H9 (cell line): Measurements from ENCODE around the gene ACTL6B. TPM values are rescaled to one million over a fixed set of nuclear protein-coding genes. Genes with fewer than 3 reads are reported as not detected.

Source experiments
- DNase-seq: peaks from one replicate; pipeline ENCODE4 v3.0.0-alpha.2; 2017
- H2AFZ ChIP-seq: one replicate; pipeline ENCODE4 v1.6.1; 2013; ENCODE audit warnings: mild to moderate bottlenecking, low read length, control low read depth, moderate library complexity
- H2AK5ac ChIP-seq: 2 replicates; pipeline ENCODE4 v1.6.1; 2013; ENCODE audit warnings: low read length, control low read depth, mixed read lengths; ENCODE audit not compliant: insufficient read length
- H2BK120ac ChIP-seq: one replicate; pipeline ENCODE4 v1.6.1; 2013; ENCODE audit warnings: low read depth, mild to moderate bottlenecking, low read length, control low read depth, inconsistent platforms; ENCODE audit not compliant: poor library complexity, severe bottlenecking
- H2BK12ac ChIP-seq: 2 replicates; pipeline ENCODE4 v1.6.1; 2013; ENCODE audit warnings: low read length, control low read depth, mixed read lengths, low read depth; ENCODE audit not compliant: insufficient read length
- H2BK15ac ChIP-seq: 2 replicates; pipeline ENCODE4 v1.6.1; 2013; ENCODE audit warnings: low read depth, low read length, control low read depth
- H2BK20ac ChIP-seq: one replicate; pipeline ENCODE4 v1.6.1; 2013; ENCODE audit warnings: low read depth, mild to moderate bottlenecking, low read length, control low read depth, inconsistent platforms; ENCODE audit not compliant: poor library complexity, severe bottlenecking
- H2BK5ac ChIP-seq: 2 replicates; pipeline ENCODE4 v1.6.1; 2013; ENCODE audit warnings: low read length, control low read depth, mixed read lengths; ENCODE audit not compliant: insufficient read length
- H3K14ac ChIP-seq: 2 replicates; pipeline ENCODE4 v1.6.1; 2013; ENCODE audit warnings: low read length, control low read depth; ENCODE audit not compliant: insufficient read depth
- H3K18ac ChIP-seq: 2 replicates; pipeline ENCODE4 v1.6.1; 2013; ENCODE audit warnings: low read depth, mild to moderate bottlenecking, mixed read lengths, low read length, control low read depth; ENCODE audit not compliant: insufficient read length
- H3K23ac ChIP-seq: 2 replicates; pipeline ENCODE4 v1.6.1; 2013; ENCODE audit warnings: low read length, control low read depth, mixed read lengths, low read depth; ENCODE audit not compliant: insufficient read length
- H3K23me2 ChIP-seq: 2 replicates; pipeline ENCODE4 v1.6.1; 2013; ENCODE audit warnings: low read depth, mild to moderate bottlenecking, mixed read lengths, low read length, control low read depth; ENCODE audit not compliant: insufficient read length, poor library complexity, severe bottlenecking
- H3K27ac ChIP-seq: 2 replicates; pipeline ENCODE4 v1.5.1; 2013; ENCODE audit warnings: low read length, control low read depth, mixed read lengths, low read depth; ENCODE audit not compliant: insufficient read length
- H3K27me3 ChIP-seq: 2 replicates; pipeline ENCODE4 v1.6.1; 2013; ENCODE audit warnings: low read length, control low read depth, inconsistent platforms; ENCODE audit not compliant: insufficient read depth
- H3K4ac ChIP-seq: 2 replicates; pipeline ENCODE4 v1.6.1; 2013; ENCODE audit warnings: low read depth, mild to moderate bottlenecking, control low read depth, inconsistent platforms, low read length, moderate library complexity
- H3K4me1 ChIP-seq: 2 replicates; pipeline ENCODE4 v1.6.1; 2013; ENCODE audit warnings: low read length, control low read depth, inconsistent platforms; ENCODE audit not compliant: insufficient read depth
- H3K4me2 ChIP-seq: 2 replicates; pipeline ENCODE4 v1.6.1; 2013; ENCODE audit warnings: low read length, control low read depth, mixed read lengths; ENCODE audit not compliant: insufficient read length, insufficient read depth
- H3K56ac ChIP-seq: 2 replicates; pipeline ENCODE4 v1.6.1; 2013; ENCODE audit warnings: low read depth, mild to moderate bottlenecking, mixed read lengths, low read length, control low read depth; ENCODE audit not compliant: insufficient read length
- H3K79me1 ChIP-seq: 2 replicates; pipeline ENCODE4 v1.6.1; 2013; ENCODE audit warnings: low read depth, mild to moderate bottlenecking, moderate library complexity, low read length, control low read depth, inconsistent platforms; ENCODE audit not compliant: insufficient read depth, poor library complexity, severe bottlenecking
- H3K79me2 ChIP-seq: 2 replicates; pipeline ENCODE4 v1.6.1; 2013; ENCODE audit warnings: low read length, control low read depth, inconsistent platforms; ENCODE audit not compliant: insufficient read depth
- H3K9ac ChIP-seq: 2 replicates; pipeline ENCODE4 v1.6.1; 2013; ENCODE audit warnings: low read length, control low read depth, mixed read lengths; ENCODE audit not compliant: insufficient read length; ENCODE audit errors: extremely low read depth
- H3K9me3 ChIP-seq: one replicate; pipeline ENCODE4 v1.6.1; 2013; ENCODE audit warnings: low read depth, low read length, inconsistent platforms; ENCODE audit not compliant: control insufficient read depth
- H3T11ph ChIP-seq: one replicate; pipeline ENCODE4 v1.6.1; 2013; ENCODE audit warnings: mild to moderate bottlenecking, low read length, control low read depth, inconsistent platforms
- H4K20me1 ChIP-seq: one replicate; pipeline ENCODE4 v1.6.1; 2013; ENCODE audit not compliant: control insufficient read depth, insufficient read length, insufficient read depth
- H4K5ac ChIP-seq: 2 replicates; pipeline ENCODE4 v1.6.1; 2013; ENCODE audit warnings: low read depth, mild to moderate bottlenecking, mixed read lengths, low read length, control low read depth; ENCODE audit not compliant: insufficient read length
- H4K8ac ChIP-seq: replicated peaks from 2 replicates; pipeline ENCODE4 v1.6.1; 2013; ENCODE audit warnings: low read length, control low read depth, mixed read lengths, low read depth; ENCODE audit not compliant: insufficient read length
- H4K91ac ChIP-seq: 2 replicates; pipeline ENCODE4 v1.6.1; 2013; ENCODE audit warnings: low read depth, mild to moderate bottlenecking, moderate library complexity, mixed read lengths, low read length, control low read depth; ENCODE audit not compliant: insufficient read length
- H3K27ac Mint-ChIP-seq, 3 experiments: 2 replicates in 2 of 3; 3 replicates in 1 of 3; pipeline ENCODE4 v1.8.0; 2020 to 2021; ENCODE audit warnings: mixed read lengths in 3 of 3, mild to moderate bottlenecking in 1 of 3, moderate library complexity in 1 of 3
- H3K27me3 Mint-ChIP-seq: 2 replicates; pipeline ENCODE4 v1.8.0; 2021; ENCODE audit warnings: low read depth, mild to moderate bottlenecking, moderate library complexity, mixed read lengths
- H3K36me3 Mint-ChIP-seq, 3 experiments: 2 replicates in 2 of 3; 3 replicates in 1 of 3; pipeline ENCODE4 v1.8.0; 2020 to 2021; ENCODE audit warnings: low read depth in 3 of 3, mixed read lengths in 3 of 3; ENCODE audit not compliant: insufficient read depth in 1 of 3
- H3K4me1 Mint-ChIP-seq, 2 experiments: 2 replicates each; pipeline ENCODE4 v1.8.0; 2020; ENCODE audit warnings: mixed read lengths in 2 of 2
- H3K4me3 Mint-ChIP-seq, 2 experiments: 2 replicates in 1 of 2; 3 replicates in 1 of 2; pipeline ENCODE4 v1.8.0; 2020 to 2021; ENCODE audit warnings: mild to moderate bottlenecking in 2 of 2, mixed read lengths in 2 of 2, moderate library complexity in 1 of 2
- H3K9me3 Mint-ChIP-seq, 2 experiments: 2 replicates in 1 of 2; 3 replicates in 1 of 2; pipeline ENCODE4 v1.8.0; 2020; ENCODE audit warnings: mild to moderate bottlenecking in 2 of 2, mixed read lengths in 2 of 2, moderate library complexity in 1 of 2
- WGBS: extraction: QIAGEN DNeasy Blood & Tissue Kit; methylation state at CpG from one replicate; pipeline ENCODE4 v1.1.7; 2013; ENCODE audit warnings: missing lambda C conversion rate, low lambda C conversion rate, mixed read lengths; ENCODE audit not compliant: insufficient read length; ENCODE audit errors: extremely low coverage; 5-methylcytosine and 5-hydroxymethylcytosine counted together
- total RNA-seq: library from RNA; stranded (reverse); gene quantifications from 2 replicates; pipeline ENCODE4 v1.2.1, GENCODE V29; 2021
- TF ChIP-seq, protein P1 (sequence below): fragments of 200-600 bp; sonication (generic); conservative IDR thresholded peaks from 3 replicates; pipeline ENCODE4 v1.8.0; 2021; ENCODE audit warnings: antibody characterized with exemption, mild to moderate bottlenecking

The ACTL6B gene
- total RNA-seq, 1 experiment from 2014 or later = 0.50 TPM

DNA sequence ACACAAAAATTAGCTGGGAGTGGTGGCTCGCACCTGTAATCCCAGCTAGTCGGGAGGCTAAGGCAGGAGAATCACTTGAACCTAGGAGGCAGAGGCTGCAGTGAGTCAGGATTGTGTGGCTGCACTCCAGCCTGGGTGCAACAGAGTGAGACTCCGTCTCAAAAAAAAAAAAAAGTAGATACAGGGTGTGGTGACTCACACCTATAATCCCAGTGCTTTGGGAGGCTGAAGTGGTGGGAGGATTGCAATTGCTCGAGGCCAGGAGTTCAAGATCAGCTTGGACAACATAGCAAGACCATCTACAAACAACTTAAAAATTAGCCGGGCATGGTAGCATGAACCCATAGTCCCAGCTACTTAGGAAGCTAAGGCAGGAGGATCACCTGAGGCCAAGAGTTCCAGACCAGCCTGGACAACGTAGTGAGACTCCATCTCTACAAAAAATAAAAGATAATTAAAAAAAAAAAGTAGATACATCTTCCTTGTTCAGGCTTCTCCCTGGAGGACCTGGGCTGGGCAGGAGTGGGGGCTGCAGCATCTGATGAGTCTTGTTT lies 41.9 kb downstream of the ACTL6B start:
- H3K27me3 ChIP-seq = no peaks in the 10 kb centered on the region
- no peak overlapping the region for H3K4ac ChIP-seq
- no peaks in the 10 kb centered on the region for H3K79me2 ChIP-seq
- no peak overlapping the region for H4K91ac ChIP-seq
- no peak overlapping the region for H3K27ac ChIP-seq
- no peak overlapping the region for H2BK5ac ChIP-seq
- TF ChIP-seq, protein P1, sequence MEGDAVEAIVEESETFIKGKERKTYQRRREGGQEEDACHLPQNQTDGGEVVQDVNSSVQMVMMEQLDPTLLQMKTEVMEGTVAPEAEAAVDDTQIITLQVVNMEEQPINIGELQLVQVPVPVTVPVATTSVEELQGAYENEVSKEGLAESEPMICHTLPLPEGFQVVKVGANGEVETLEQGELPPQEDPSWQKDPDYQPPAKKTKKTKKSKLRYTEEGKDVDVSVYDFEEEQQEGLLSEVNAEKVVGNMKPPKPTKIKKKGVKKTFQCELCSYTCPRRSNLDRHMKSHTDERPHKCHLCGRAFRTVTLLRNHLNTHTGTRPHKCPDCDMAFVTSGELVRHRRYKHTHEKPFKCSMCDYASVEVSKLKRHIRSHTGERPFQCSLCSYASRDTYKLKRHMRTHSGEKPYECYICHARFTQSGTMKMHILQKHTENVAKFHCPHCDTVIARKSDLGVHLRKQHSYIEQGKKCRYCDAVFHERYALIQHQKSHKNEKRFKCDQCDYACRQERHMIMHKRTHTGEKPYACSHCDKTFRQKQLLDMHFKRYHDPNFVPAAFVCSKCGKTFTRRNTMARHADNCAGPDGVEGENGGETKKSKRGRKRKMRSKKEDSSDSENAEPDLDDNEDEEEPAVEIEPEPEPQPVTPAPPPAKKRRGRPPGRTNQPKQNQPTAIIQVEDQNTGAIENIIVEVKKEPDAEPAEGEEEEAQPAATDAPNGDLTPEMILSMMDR = no peak
- peaks cover 0 to 4% (median 0%) of the 10 kb centered on the region in 3 experiments; a peak in 5 of 7 replicates for H3K36me3 Mint-ChIP-seq
- peaks cover 7 to 9% of the 10 kb centered on the region in 2 experiments for H3K4me1 Mint-ChIP-seq
- no peak overlapping the region for H4K8ac ChIP-seq
- H3T11ph ChIP-seq = no peak overlapping the region
- no CpG with 5 or more reads among the region's 6 CpGs for WGBS
- no peak overlapping the region for H3K4me2 ChIP-seq
- no peak overlapping the region for H3K14ac ChIP-seq
- no peak overlapping the region for H3K18ac ChIP-seq
- H3K56ac ChIP-seq = no peak overlapping the region
- no peak for DNase-seq
- H2BK120ac ChIP-seq = no peak overlapping the region
- H3K4me3 Mint-ChIP-seq = no peak overlapping the region
- no peaks in the 10 kb centered on the region; a peak in 1 of 5 replicates for H3K9me3 Mint-ChIP-seq
- no peaks in the 10 kb centered on the region for H3K9me3 ChIP-seq
- no peak overlapping the region for H2AFZ ChIP-seq
- no peak overlapping the region for H2BK12ac ChIP-seq
- no peaks in the 10 kb centered on the region for H3K4me1 ChIP-seq
- peaks cover 2% of the 10 kb centered on the region for H3K23me2 ChIP-seq
- H3K9ac ChIP-seq = no peak overlapping the region
- no peaks in the 10 kb centered on the region for H3K79me1 ChIP-seq
- H2BK20ac ChIP-seq = no peak overlapping the region
- no peak overlapping the region for H2BK15ac ChIP-seq
- H3K27me3 Mint-ChIP-seq = no peaks in the 10 kb centered on the region; the same call in 1 of the 2 replicates
- H2AK5ac ChIP-seq = no peak overlapping the region
- H4K5ac ChIP-seq = no peak overlapping the region
- H4K20me1 ChIP-seq = no peaks in the 10 kb centered on the region
- H3K27ac Mint-ChIP-seq = no peak overlapping the region
- H3K23ac ChIP-seq = no peak overlapping the region
